ENCODE data around the gene RNF149.
"Not testable (repeated sequence)": the region's sequence is repeated elsewhere in the genome, so short reads cannot be mapped to it uniquely, and the experiment has no call there.

The RNF149 gene

GRCh38 chr2:101330253-101330933, 21.9 kb upstream of the RNF149 start:
- peak; percentile 34 for DNase-seq

- DNase-seq, result no peak
Observed at GRCh38 chr2:101329026-101329425, 20.5 kb upstream of the RNF149 start.

DNA sequence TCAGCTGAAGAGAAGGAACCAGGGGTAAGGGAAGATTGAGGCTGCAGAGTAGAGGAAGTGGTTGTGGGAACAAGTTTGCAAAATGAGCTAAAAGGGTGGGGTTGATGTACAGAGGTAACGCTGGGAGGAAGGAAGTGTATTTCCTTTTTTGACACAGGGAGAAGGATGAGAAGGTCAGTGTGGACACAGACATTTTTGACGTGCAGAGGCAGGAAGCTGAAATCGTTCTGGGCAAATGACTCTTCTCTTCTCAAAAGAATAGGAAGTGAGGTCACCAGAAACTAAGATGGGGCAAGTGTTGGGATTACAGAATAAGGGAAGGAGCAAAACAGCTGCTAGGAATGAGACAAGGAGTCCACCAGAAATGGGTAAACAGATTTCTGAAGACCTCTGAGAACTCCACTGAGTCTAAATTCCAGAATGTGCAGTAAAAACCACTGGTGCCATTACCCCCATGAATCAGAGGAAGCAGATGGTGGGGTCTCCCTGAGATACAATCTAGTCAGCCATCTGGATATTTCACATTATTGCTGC, 20.0 kb upstream of the RNF149 start:
- DNase-seq, result no peak

GRCh38 chr2:101327863-101328394, 19.4 kb upstream of the RNF149 start:
- no peak for DNase-seq

GRCh38 chr2:101325425-101325824, 16.9 kb upstream of the RNF149 start:
- DNase-seq, result no peak

- not testable (repeated sequence) for DNase-seq
Observed at GRCh38 chr2:101316568-101316967, 8.1 kb upstream of the RNF149 start.

- DNase-seq, result no peak
Observed at GRCh38 chr2:101311696-101312017, 3.2 kb upstream of the RNF149 start.

DNA sequence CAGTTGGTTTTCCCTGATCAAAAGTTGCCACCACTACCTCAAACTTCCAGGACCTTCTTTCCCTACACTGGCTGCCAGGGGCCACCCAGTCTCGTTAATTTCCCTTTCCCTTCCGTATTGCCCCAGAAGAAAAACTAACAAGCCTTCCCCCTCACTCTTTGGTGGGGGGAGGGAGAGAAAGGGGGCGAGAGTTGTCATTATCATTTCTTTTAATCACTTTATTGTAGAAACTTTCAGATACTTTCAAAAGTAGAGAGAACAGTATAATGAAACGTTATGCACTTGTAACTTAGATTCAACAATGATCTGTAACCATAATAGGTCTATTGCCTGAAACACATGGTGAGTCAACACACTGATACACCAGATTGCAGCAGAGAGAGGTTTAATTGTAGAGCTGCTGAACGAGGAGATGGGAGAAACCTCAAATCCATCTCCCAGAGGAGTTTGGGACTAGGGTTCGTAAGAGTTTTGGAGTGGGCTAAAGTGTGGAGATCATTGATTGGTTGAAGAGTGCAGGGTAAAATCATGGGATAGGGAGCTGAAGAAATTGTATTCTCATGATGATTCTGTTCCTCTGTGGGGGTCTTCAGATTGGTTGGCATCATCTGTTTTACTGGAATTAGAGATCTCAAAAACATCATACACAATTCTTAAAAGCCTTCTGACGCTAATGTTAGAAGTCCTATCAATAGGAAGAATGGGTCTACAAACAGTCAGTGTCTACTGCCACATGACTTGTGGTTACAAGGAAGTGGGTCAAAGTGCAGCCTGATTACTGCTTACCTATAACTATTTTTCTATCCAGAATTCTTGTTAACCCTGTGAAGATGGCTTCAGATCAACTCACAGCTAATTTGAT, 2.6 kb upstream of the RNF149 start:
- no peak for DNase-seq

- no peak for DNase-seq
Observed at GRCh38 chr2:101310090-101310833, 1.8 kb upstream of the RNF149 start.

DNA sequence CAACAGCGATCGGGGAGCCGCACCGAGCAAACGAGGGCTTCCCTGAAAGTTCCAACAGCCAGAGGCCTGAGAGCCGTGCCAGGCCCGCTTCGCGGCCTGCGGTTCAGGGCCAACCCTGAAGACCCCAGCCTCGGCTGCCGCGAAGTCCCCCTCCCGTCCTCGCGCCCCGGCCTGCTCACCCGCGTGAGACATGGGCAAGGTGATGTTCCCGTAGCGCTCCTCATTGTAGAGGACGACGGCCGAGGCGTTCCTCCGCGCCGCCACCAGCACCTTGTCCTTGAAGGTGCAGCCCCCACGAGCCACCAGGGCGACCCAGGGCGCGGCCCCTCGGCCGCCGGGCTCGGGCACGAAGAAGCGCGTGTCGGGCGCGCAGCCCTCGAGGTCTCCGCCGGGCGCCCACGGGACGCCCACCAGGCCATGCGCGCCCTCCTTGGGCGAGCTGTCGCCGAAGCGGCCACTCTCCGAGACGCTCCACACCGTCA, 510 bp downstream of the RNF149 start:
- no peak for DNase-seq

DNA sequence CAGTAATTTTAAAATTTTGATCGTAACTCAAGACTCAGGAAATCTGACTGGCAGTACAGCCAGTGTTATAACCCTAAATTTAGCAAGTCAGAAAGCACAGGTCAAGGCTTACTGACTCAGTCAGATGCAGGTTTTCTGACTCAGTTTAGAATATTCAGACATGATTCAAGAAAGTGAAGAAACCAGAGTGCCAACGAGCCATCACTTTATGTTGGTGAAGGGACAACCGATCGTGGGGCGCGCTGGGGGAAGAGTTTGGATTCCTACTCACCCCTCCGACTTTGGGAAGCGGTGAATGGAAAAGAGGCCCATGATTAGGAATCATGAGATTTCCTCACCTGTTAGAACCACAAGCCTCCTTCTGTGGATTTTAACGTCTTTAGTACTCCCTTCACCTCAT, 998 bp downstream of the RNF149 start:
- DNase-seq, result no peak

DNA sequence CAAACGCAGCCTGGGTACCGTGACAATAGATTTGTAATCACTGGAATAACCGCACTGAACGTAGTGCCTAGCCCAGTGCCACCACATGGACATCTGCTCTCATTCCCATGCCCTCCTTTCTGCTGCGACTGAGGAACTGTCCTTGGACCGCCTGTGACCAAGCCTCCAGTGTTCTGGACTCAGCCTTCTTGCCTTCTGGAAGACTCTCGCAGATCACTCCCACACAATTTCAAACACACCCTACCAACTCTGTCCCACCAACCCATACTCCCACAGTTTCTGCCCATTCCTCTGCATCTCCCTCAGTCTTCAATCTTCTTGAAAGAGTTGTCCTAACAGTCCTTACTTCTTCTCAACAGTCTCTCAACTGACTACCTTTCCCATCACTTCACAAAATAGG, 2.1 kb downstream of the RNF149 start:
- DNase-seq, result no peak

DNA sequence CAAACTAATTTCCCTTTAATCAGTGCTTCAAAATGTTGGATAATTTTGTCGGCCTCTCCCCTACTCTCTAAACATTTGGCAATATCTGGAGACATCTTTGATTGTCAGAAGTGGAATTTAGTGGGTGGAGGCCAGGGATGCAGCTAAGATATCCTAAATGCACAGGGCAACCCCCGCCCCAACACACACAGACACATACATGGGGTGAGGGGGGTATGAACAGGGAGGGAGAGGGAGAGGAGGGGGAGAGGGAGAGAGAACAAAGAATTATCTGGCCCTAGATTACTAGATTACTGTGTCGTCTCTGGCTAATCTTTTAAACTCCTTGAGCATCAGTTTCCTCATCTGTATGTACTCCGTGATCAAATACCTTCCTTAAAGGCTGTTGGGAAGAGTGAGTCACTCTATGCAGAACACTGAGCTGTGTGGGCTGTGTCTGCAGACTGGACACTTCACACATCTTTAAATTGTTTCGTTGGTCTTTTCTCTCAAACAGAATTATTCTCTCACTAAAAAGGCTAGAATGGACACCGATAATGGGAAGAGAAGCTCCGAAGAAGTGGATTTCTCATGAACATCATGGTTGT, 2.9 kb downstream of the RNF149 start:
- DNase-seq, result no peak

DNA sequence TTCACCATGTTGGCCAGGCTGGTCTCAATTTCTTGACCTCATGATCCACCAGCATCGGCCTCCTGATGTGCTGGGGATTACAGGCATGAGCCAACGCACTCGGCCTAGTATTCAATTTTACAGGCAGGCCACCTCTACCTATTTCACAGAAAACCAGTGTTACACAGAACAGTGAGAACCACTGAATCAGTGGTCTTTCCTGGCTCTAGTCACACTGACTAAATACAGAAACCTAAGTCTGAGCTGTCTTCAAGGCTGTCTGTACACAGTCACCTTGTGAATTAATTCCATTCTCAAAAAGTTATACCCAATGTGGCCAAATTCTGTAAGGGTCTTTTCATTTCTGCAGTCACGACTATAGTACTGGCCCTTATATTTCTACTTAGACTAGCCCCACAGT, 3.5 kb downstream of the RNF149 start:
- no peak for DNase-seq

GRCh38 chr2:101303688-101304087, 4.8 kb downstream of the RNF149 start:
- DNase-seq, result no peak

GRCh38 chr2:101302016-101302415, 6.5 kb downstream of the RNF149 start:
- no peak for DNase-seq

DNA sequence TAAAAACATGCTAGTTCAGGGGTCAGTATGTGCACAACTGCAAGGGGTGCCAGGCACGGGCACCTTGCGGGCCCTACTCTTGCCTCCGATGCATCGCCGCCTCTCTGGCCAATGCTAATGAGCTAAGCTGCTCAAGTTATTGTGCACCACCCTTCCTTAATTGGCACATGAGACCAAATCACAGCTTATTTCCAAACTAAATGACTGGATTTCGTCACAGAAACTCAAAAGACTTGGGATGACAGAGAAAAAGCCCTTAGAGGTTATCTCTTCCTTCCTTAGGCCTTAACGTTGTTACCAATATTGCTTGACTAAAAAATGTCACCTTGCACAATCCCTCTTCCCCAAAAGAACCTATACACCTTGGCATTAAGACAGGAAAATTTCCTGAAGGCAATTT, 7.7 kb downstream of the RNF149 start:
- DNase-seq, result no peak

DNA sequence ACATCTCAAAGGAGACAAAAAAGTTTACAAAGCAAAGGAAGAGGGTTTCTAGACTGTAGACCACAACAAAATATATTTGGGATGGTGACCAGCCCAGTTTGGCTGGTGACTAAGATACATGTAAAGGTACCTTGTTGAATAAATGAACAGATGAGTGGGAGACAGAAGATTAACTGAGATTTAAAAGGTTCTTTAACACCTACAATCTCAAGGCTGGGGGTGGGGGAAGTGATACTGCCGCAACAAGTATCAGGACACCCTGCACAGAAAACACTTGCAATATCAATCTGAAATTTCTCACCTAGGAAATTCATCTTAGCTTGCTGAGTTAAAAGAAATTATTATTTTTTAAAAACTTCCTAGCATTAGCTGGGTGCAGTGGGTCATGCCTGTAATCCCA, 8.3 kb downstream of the RNF149 start:
- DNase-seq, result no peak

GRCh38 chr2:101299604-101300003, 8.9 kb downstream of the RNF149 start:
- DNase-seq, result no peak

GRCh38 chr2:101297383-101297782, 11.1 kb downstream of the RNF149 start:
- DNase-seq, result no peak

DNA sequence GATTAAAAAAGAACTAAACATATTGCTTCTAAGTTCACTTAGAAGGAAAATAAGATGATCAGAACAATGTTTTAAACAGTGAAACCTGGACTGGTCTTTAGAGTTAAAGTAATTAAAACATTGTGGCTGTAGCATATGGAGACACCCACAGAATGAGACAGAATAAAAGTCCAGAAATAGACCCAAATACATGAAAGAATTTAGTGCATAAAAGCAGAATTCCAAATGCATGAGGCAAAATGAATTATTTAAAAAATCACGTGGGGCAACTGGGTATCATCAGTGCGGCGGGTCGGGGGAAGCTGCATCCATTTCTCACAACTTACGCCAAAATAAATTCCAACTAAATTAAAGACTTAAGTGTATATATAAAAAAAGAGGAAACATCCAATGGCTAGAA, 12.1 kb downstream of the RNF149 start:
- no peak for DNase-seq

DNA sequence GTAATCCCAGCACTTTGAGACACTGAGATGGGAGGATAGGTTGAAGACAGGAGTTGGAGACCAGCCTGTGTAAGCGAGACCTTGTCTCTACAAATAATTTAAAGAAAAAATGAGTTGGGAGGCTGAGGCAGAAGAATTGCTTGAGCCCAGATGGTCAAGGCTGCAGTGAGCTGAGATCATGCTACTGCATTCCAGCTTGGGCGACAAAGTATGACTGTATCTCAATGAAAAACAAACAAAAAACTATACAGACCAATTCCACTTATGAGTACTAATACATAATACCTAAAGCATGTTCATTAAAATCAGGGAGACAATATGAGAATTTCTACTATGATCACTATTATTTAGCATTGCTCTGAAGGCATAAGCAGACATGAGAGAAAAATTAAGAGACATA, 12.6 kb downstream of the RNF149 start:
- no peak for DNase-seq

DNA sequence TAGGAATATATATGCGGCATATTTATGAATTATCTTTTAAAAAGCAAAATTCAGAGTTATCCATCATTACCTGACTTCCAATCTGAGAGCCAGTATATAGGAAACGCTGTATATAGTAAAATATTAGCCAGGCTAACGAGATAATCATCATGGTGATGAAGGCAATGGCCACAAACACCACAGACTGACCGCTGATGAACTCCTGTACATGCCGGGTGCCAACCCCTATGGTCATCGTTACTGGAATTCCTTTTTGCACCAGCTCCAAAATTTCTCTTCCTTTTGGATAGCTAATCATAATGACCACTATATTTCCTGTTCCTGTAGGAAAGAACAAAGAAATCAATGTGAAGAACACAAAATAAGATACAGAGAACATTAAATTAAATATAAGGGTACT, 13.6 kb downstream of the RNF149 start:
- no peak for DNase-seq
